Measurements from ENCODE around the gene FRRS1L.
"Not testable (repeated sequence)": the region's sequence is repeated elsewhere in the genome, so short reads cannot be mapped to it uniquely, and the experiment has no call there.

The FRRS1L gene

DNA sequence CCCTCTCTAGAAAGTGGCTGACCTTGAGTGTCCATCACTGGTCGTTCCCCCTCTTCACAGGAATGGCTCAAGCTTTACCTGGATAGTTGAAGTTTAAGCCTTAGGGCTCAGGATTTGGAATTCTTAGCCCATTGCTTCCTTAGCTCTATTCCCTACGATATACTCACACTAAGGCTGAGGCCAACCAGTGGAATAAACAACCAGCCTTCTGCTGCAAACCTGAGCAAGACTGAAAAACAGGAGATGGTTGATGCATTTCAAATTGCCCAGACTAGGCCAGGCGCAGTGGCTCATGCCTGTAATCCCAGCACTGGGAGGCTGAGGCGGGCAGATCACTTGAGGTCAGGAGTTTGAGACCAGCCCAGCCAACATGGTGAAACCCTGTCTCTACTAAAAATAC lies 40.4 kb downstream of the FRRS1L start:
- not testable (repeated sequence) for DNase-seq

DNA sequence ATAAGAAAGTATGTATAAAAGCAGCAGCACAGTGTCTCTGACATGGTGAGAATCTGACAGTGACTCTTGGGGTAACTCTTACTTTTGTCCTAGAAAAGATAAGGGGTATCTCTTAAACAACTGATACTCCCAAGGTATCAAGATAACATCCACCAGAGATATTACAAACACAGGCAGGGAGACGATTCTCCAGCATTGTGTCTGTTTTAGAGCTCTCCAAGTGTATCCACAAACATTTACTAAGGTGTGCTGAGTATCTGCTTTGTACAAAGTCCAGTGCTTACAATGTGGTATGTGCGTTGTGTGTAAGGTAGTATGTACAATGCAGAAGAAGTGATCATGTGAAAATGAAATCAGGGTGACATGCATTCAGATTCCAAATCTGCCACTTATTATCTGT lies 42.9 kb downstream of the FRRS1L start:
- no peak for DNase-seq

DNA sequence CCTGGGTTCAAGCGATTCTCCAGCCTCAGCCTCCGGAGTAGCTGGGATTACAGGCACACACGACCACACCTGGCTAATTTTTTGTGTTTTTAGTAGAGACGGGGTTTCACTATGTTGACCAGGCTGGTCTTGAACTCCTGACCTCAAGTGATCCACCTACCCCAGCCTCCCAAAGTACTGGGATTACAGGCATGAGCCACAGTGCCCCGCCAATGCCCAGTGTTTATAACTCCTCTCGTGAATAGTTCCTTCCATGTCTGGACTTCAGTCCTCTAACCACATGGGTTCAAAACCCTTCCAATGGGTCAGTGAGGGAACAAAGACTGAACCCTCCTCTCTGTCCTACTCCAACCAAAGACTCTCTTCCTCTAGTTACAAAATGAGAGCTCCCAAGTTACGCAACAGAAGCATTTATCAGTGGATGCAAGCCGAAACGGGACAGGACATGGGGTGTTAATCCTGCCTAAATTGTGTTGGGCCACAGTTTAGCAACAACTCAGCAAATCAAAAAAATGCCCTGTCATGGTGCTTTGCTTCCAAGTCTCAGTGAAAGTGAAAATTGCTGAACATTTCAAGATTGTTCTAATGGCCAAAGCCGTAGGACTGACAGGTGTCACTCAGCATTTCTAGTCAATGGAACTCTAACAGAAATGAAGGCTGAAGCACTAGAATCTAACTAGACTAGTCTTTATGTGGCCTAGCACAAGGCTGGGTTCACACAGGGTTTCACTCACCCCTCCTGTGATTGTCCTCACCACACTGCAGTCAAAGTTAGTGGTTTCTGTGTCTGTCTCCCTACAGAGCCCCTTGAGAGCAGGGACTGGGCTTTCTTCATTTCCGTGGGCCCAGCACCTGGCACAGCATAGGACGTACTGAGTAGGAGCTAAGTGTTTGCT lies 44.1 kb downstream of the FRRS1L start:
- DNase-seq = no peak

DNA sequence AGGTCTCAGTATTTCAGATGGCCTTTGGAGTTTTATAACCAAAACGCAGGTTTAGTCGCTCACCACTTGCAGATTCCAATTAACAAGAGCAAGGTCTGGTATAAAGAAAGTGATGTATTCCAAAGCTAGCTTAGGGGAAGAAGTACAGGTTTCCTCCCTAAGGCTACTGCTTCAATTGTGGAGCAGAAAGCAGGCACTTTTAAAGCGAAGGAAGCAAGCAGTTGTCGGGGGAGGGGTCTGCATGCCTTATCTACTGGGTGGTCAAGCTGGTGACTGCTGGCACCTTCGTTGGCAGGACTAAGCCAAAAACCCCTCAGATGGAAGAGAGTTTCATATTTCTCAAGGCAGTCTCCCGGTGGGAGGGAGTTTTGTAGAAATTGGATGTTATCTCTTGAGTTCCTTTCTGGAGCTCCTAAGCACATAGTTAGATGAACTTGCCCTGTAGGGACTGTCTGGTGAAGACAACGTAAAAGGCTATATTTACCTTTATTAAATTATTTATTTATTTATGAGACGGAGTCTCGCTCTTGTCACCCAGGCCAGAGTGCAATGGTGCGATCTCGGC lies 45.7 kb downstream of the FRRS1L start:
- DNase-seq = no peak

DNA sequence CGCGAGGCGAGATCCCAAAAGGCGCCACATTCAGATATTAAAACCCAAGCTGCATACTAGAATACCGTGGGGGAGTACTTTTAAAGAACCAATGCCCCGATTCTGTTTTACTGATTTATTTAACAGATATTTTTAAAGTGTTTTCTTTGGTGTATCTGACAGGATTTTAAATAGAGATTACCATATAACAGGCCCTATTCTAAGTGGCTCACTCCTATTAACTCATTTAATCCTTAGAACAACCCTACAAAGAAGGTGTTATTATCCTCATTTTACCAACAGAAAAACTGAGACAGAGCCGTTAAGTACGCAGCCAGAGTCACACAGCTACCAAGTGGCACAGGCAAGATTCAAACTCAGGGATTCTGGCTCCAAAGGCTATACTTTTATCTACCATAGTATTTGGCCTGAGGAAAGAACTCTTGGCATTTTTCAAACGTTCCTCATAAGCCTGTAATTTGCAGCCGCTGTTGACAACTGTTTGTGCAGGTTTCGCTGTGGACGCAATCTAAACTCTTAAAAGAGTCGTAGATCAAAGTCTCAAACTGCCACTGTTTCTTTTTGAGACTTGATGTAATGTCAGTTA lies 46.8 kb downstream of the FRRS1L start:
- no peak for DNase-seq

DNA sequence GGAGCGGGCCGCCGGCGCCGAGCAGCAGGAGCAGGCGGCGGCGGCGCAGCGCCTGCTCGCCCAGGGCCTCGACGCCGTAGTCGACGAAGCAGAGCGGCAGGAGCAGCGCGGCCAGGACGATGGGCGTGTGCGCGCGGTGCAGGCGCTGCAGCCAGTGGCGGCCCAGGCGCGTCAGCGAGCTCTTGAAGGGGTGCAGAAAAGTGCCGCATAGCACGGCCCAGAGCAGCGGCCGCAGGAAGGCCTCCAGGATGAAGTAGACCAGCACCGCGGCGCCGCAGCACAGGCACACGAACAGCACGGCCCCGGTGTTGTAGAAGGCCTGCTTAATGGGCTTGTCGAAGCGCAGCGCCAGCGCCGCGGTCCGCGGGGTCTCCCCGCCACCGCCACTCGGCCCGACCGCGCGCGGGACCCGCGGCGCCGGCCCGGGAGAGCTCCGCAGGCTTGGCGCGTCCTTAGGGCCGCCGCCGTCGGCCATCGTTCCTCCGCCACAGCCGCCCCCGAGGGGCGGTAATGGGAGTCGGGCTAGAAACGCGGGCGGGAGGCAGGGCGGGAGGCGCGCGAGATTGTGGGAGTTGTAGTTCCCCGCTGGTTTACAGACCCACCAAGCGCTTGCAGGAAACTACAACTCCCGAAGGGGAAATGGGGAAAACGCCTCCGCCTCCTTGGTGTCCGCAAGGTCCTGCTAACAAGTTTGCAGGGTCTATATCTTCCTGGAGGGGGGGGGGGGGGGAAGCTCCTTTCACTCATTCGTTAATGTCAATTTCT lies 47.4 kb downstream of the FRRS1L start, which contains the start of gene TMEM245:
TSS of gene TMEM245 (minus strand) at position 509 of the 765 bp plus-strand sequence. CDS start at position 475, 34 bp downstream.
- DNase-seq = peak; percentile 77

DNA sequence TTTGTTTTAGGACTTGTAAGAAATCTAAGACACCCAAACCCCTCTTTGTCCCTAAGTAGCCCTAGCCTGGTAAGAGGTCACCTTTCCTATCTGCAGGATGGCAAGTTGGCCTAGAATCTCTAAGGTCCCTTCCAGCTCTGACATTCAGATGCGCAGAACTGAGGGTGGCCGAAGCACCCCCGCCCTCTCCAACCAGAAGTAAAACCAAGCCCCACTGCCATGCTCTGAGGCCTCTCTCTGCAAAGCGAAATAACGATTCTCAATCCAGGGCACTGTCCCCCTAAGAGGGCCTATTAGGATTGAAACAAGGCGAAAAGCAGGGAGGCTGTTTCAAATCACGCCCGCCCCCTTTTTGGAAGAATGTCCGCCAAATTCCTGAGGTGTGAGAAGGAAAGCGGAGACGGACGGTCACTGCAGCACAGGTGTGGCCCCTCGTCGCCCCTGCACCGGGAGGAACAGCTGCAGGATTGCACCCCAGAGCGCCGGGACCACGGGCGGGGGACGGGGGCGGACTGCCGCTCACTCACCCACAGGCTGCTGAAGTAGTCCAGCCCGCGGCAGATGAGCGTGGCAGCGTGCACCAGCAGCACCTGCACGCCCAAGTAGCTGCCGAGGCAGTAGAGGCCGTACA lies 48.1 kb downstream of the FRRS1L start:
- DNase-seq = no peak

DNA sequence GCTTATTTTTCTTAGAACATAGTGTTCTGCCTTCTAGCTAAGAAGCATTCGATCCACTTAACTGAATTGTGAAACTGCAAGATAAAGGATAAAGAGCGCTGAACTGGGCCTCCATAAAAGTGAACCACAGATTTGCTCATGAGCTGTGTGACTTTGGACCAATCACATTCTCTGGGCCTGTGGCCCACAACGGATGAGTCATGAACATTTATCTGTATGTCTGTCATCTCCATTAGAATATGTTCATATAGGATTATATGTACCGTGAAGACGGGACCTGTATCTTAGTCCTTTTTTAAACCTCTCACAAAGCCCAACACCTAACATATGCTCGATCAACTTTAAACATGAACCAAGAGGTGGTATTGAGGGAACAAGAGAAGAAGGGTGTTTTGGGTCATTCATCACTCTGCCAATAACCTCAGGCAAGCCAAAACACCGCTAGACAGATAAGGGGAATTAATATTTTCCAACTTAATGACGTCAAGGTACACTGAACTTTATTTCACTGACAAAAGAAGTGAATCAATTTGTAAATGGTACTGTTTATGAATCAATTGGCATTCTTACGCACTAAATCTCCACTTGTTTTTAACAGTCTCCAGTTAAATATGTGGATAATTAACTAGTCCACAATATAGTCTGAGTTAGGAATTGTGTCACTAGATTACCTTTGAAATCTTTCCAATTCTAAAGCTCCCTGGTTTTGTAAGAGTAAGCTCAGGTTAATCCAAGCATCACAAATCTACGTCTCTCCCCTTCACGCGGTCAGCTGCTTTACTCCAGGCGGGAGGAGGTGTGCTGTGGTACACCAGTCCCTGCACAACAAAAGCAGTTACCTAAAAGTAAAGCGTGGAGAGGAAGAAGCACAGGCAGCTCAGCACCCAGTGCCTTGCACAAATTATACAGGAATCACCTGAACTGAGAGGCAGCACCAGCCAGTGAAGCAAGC lies 48.9 kb downstream of the FRRS1L start:
- no peak for DNase-seq

DNA sequence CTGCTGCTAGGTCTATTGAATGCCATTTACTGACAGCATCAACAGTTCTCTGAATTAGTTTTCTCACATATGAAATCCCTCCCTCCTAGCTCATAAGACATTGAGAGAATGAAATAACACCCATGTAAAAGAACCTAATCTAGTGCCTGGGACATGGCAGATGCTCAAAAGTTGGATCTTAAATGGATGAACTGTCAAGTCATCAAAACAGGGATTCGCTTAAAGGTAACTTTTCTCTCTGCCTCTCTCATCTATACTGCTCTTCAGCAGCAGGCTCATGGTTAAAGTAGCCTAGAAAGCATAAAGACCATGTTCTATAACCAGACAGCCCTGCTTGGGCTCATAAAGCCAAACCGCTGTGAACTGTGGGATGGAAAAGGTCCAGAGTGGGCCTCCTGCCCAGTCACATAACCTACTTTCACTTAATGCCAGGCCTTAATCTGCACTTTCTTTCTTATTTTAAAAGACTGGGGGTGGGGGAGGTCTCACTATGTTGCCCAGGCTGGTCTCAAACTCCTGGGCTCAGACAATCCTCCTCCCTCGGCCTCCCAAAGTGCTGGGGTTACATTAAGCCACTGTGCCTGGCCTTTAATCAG lies 51.0 kb downstream of the FRRS1L start:
- DNase-seq = no peak

DNA sequence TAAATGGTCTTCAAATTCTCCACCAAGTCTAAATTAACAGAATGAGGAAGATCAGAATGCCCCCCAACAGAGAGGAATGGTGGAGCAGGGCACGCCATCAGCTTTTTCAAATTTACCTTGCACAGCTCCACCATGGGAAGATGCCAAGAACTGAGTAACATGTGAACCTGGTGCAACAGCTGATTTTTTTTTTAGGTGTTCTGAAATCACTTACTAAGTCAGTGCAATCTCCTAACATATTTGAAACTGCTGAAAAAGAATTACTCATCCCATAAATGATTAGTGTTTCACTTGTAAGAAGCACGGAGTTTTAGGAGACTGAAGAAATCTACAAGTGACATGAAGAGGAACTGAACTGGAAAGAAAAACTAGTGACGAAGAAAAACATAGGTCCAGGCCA lies 52.4 kb downstream of the FRRS1L start:
- DNase-seq = no peak

DNA sequence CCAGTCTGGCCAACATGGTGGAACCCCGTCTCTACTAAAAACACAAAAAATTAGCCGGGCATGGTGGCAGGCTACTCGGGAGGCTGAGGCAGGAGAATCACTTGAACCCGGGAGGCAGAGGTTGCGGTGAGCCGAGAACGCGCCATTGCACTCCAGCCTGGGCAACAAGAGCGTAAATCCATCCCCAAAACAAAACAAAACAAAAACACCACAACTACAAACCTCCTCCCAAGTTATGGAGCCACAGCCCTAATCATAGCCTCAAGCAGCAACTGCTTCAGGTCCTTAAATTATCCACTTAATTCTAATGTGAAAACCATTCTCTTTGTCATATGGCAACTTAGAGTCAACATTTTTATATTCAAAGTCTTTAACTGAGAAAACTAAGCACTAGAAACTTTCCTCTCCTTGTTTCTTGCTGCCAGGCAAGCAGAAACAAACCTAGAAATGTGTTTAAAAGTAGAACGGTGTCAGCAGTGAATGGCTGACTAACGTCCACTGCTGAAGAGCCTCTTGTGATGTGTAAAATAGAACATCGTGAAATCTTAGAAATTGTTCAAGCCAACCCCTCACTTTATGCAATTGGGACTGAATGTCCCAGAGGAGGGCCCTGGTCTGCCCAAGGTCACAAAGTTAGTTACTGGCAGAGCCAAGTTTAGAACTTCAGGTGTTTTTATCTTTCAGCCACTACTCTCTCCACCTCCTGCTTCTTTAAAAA lies 53.0 kb downstream of the FRRS1L start:
- no peak for DNase-seq

DNA sequence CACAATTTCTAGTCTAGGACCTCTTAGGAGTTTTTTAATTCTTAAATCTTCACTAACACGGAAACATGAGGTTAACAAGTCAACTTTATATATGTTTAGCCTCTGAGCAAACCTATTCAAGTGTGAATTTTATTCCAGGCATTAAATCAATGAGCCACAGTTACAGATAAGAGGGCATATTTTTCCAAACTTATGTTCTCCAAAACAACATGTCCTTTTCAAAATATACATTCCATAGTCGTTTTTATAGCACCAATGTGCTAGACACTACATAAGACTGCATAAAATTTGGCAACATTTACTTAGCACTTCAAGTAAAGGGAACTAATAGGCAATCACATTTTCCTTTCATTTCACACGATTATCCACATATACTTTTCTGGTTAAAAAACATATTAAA lies 53.8 kb downstream of the FRRS1L start:
- DNase-seq = no peak

DNA sequence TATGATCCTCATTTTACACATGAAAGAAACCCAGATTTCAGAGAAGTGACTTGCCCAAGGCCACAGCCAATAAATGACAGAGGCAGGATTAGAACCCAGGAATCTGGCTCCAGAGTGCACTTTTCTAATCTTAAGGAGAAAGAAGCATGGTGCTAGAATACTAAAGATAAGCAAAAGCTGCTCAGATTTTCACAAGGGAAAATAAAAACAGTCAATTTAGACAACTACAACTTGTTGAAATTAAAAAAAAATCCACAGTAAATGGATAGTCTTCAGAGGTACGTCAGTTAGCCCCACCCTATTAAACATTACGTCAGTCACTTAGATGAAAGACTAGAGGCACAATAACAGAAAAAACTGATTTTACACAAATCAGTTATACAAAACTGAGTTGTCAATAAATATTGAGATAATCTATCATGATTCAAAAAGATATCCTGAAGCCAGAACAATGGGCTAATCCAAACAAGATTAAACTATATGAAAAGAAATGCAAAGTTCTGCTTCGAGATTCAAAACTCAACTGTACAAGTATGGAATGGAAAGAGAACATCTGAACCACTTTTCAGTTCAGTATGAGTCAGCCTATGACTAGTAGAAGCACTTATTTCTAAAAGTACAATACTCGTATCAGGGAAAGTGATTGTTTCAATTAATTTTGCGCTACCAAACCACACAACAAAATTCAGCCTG lies 56.6 kb downstream of the FRRS1L start:
- DNase-seq = no peak

DNA sequence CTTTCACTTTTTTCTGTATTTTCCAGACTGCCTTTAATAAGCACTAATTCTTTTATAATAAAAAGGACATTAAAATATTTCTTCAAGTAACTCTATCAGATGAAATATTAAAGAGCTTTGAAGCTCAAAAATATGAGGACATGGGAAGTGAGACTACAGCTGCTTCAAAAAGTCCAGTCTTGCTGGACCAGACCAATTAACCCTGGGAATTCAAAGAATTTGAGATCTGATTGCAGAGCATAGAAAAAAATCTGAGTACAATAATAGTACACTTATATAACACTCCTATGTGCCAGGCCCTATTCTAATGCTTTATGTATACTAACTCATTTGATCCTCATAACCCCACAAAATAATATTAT lies 57.1 kb downstream of the FRRS1L start:
- DNase-seq = no peak

DNA sequence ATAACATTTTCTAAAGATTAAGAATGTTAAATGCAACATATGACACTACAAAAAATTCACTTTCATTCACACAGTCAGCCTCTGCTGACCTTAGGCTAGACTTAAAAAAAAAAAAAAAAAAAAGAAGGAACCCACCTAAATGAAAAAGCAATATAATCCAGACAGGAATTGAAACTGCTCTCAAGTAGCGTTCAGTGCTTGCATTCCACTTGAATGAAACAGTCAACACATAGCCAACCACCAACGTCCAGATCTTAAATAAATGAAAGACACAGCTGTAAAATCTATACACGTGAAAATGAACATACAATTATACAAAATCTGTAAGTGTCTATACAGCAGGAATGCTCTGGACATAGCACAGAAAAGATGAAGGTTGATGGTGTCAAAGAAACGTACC lies 58.7 kb downstream of the FRRS1L start:
- DNase-seq = no peak

DNA sequence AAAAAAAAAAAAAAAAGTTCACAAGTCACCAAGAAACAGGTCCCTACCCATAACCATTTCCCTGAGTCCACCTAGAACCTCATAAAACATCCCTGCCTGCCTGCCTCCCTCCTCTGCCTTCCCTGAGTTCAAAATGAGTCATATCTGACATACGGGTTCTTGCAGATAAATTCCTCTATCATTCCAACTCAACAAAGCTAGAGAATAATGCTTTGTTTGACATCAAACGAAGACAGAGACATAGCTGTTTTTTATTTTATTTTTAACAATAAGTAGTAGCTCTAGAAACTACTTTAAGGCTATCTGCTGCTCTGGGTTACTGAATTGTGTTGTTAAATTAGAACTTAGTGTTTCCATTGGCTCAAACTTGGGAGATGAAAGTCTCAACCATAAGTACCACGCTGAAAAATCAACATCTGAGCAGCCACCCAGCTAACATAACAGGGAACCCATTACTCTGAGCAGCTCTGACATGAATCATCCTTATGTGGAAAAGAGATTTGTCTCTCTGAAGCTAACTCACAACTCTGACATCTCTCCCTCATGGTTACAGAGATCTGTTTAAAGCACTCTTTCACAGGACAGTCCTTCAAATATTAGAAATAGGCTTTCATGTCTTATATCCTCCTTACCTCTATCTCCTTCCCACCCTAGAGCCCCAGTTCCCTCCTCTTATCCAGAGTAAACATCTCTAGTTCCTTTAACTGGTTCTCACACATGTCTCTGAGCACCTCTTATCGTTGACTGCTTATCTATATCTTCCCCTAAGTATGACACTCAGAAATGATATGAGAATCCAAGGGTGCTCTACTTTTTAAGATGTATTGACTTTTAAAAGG lies 59.4 kb downstream of the FRRS1L start:
- no peak for DNase-seq

DNA sequence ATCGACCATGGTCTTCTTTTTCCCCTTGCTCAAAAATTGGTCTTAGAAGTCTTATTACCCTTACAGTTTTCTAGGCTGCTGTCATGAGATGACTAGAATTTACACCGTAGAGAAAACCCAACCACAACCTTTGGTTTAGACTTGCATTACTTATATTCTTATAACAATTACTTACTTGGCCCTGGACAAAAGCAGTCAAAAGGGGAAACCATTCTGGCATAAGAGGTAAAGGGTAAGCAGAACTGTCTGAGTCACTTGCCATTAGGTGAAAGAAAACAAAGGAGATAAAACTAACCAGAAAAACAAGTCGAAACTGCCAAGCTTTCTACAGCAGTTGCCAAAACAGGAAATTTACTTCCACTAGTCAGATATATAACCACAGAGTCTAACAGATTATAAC lies 65.2 kb downstream of the FRRS1L start:
- DNase-seq = no peak

DNA sequence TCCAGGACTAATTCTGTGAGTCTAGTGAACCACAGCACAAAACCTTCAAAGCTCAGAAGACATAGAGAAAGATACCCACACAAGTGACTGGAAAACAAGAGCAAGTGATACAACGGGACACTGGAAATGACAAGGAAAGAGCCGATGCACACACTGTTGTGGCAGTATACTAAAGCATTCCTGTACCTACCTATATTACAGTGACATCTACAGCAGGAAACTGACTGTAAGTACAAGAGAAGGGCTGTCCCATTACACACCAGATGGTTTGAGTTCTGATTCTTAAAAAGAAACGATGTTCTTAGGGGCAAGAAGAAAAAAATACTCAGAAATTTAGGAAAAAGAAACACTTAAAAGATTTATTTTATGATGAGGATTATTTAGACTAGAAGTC lies 65.8 kb downstream of the FRRS1L start:
- DNase-seq = no peak

Measured in NCI-H187 treated with DMSO at 0.1 percent for 48 hours (cell line).